ENCODE measurements around the gene EVI5.

DNA sequence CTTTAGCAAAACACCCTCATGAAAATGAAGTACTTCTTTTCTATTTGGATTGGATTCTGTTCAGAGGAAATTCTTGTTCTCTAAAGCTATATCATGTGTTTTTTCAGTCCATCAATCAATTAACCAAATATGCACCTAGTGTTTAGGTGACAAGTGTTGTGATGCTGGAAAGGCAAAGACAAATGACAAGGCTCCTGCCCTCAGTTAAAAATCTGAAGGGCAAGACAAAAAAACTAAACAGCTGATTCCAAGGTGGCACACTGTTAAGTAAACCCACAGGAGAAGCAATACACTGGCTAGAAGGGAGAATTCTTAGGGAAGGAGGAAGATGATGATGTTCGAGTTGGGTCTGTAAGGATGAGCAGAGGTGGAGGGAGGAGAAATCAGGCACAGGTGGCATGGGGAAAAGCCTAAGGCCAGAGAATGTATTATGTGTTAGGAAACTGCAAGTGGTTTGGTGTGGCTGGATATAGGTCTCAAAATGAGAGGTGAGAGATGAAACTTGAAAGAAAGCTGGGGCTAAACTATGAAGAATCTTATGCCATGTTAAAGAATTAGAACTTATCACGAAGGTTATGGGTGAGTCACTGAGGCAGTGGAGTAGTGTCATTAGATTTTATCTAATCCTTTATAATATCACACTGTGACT lies 246.4 kb downstream of the EVI5 start:
- TF ChIP-seq, protein P1, sequence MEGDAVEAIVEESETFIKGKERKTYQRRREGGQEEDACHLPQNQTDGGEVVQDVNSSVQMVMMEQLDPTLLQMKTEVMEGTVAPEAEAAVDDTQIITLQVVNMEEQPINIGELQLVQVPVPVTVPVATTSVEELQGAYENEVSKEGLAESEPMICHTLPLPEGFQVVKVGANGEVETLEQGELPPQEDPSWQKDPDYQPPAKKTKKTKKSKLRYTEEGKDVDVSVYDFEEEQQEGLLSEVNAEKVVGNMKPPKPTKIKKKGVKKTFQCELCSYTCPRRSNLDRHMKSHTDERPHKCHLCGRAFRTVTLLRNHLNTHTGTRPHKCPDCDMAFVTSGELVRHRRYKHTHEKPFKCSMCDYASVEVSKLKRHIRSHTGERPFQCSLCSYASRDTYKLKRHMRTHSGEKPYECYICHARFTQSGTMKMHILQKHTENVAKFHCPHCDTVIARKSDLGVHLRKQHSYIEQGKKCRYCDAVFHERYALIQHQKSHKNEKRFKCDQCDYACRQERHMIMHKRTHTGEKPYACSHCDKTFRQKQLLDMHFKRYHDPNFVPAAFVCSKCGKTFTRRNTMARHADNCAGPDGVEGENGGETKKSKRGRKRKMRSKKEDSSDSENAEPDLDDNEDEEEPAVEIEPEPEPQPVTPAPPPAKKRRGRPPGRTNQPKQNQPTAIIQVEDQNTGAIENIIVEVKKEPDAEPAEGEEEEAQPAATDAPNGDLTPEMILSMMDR (IDR thresholded peaks at IDR 0.05) = no peak
- TF ChIP-seq POLR2A (IDR thresholded peaks at IDR 0.05) = no peak

Measured in Peyer's patch (tissue), 4 donors.